Neural cell (in vitro differentiated cells): ENCODE measurements around the gene PLEKHO2.

Experiments
- MXI1 ChIP-seq: fragments of 450-650 bp; conservative IDR thresholded peaks from 2 replicates; pipeline ENCODE4 v1.6.1; 2014; ENCODE audit warnings: antibody characterized with exemption, mild to moderate bottlenecking; ENCODE audit not compliant: poor library complexity, severe bottlenecking
- POLR2AphosphoS5 ChIP-seq: IDR thresholded peaks from 2 replicates; pipeline ENCODE4 v1.6.1; 2012
- RAD21 ChIP-seq: fragments of 450-650 bp; conservative IDR thresholded peaks from 2 replicates; pipeline ENCODE4 v1.6.1; 2014; ENCODE audit warnings: antibody characterized with exemption, mild to moderate bottlenecking, moderate library complexity
- SMC3 ChIP-seq: fragments of 450-650 bp; conservative IDR thresholded peaks from 2 replicates; pipeline ENCODE4 v1.6.1; 2014; ENCODE audit warnings: antibody characterized with exemption, mild to moderate bottlenecking, moderate library complexity; ENCODE audit not compliant: poor library complexity
- TAF1 ChIP-seq: IDR thresholded peaks from 2 replicates; pipeline ENCODE4 v1.6.1; 2012; ENCODE audit warnings: low read depth
- TF ChIP-seq, protein P1 (sequence below): fragments of 450-650 bp; IDR thresholded peaks from 2 replicates; pipeline ENCODE4 v1.5.1; 2014; ENCODE audit warnings: antibody characterized with exemption, mild to moderate bottlenecking, moderate library complexity; ENCODE audit not compliant: poor library complexity, severe bottlenecking
- TF ChIP-seq, protein P2 (sequence below): IDR thresholded peaks from 2 replicates; pipeline ENCODE4 v1.6.1; 2012; ENCODE audit warnings: borderline replicate concordance

DNA sequence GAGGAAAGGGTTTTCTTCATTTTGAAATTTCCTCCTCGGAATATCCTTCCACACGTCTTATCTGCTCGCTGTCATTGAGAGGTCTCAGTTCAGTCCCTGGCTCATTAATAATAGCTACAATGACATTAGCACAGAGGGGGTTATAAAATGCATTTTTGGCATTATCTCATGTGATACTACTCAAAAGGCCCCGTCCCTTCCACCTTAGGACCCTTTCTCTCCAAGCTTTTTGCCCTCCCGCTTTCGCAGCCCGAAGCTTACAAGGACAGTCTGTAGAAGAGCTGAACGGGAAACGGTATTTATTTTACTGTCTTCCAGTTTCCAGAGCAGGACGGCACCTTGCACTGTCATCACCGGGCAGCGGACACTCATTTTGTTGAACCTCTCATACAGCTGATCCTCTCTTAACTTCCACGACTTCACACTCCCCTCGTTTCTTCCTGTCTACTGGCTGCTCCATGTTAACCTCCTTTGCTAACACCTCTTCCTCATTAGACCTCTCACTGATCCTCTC, 5.6 kb upstream of the PLEKHO2 start:
- TF ChIP-seq SMC3 (no peak), TAF1 (no peak), RAD21 (no peak), MXI1 (no peak), POLR2AphosphoS5 (no peak)
- TF ChIP-seq, protein P1, sequence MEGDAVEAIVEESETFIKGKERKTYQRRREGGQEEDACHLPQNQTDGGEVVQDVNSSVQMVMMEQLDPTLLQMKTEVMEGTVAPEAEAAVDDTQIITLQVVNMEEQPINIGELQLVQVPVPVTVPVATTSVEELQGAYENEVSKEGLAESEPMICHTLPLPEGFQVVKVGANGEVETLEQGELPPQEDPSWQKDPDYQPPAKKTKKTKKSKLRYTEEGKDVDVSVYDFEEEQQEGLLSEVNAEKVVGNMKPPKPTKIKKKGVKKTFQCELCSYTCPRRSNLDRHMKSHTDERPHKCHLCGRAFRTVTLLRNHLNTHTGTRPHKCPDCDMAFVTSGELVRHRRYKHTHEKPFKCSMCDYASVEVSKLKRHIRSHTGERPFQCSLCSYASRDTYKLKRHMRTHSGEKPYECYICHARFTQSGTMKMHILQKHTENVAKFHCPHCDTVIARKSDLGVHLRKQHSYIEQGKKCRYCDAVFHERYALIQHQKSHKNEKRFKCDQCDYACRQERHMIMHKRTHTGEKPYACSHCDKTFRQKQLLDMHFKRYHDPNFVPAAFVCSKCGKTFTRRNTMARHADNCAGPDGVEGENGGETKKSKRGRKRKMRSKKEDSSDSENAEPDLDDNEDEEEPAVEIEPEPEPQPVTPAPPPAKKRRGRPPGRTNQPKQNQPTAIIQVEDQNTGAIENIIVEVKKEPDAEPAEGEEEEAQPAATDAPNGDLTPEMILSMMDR: no peak
- TF ChIP-seq, protein P2, sequence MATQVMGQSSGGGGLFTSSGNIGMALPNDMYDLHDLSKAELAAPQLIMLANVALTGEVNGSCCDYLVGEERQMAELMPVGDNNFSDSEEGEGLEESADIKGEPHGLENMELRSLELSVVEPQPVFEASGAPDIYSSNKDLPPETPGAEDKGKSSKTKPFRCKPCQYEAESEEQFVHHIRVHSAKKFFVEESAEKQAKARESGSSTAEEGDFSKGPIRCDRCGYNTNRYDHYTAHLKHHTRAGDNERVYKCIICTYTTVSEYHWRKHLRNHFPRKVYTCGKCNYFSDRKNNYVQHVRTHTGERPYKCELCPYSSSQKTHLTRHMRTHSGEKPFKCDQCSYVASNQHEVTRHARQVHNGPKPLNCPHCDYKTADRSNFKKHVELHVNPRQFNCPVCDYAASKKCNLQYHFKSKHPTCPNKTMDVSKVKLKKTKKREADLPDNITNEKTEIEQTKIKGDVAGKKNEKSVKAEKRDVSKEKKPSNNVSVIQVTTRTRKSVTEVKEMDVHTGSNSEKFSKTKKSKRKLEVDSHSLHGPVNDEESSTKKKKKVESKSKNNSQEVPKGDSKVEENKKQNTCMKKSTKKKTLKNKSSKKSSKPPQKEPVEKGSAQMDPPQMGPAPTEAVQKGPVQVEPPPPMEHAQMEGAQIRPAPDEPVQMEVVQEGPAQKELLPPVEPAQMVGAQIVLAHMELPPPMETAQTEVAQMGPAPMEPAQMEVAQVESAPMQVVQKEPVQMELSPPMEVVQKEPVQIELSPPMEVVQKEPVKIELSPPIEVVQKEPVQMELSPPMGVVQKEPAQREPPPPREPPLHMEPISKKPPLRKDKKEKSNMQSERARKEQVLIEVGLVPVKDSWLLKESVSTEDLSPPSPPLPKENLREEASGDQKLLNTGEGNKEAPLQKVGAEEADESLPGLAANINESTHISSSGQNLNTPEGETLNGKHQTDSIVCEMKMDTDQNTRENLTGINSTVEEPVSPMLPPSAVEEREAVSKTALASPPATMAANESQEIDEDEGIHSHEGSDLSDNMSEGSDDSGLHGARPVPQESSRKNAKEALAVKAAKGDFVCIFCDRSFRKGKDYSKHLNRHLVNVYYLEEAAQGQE: no peak
